MM.1S (cell line): ENCODE measurements around the gene SEC24D.

Experiments used
- DNase-seq: peaks from one replicate; pipeline ENCODE4 v3.0.0-alpha.2; 2015
- H2AFZ ChIP-seq: fragments of 300-600 bp; sonication (generic); 2 replicates; pipeline ENCODE4 v1.6.0; 2016; ENCODE audit warnings: antibody characterized with exemption, low read length
- H3F3A ChIP-seq: fragments of 300-600 bp; sonication (generic); 2 replicates; pipeline ENCODE4 v1.6.1; 2016; ENCODE audit warnings: mild to moderate bottlenecking, antibody characterized with exemption, low read length, moderate library complexity, mixed read lengths; ENCODE audit not compliant: insufficient read depth
- H3K27ac ChIP-seq: fragments of 300-600 bp; sonication (generic); 2 replicates; pipeline ENCODE4 v1.5.1; 2016; ENCODE audit warnings: mild to moderate bottlenecking, low read length
- H3K27me3 ChIP-seq: fragments of 300-600 bp; sonication (generic); replicated peaks from 2 replicates; pipeline ENCODE4 v1.6.0; 2016; ENCODE audit warnings: low read length; ENCODE audit not compliant: insufficient read depth
- H3K36me3 ChIP-seq: fragments of 300-600 bp; sonication (generic); replicated peaks from 2 replicates; pipeline ENCODE4 v1.6.1; 2016; ENCODE audit warnings: mild to moderate bottlenecking, low read length, mixed read lengths; ENCODE audit not compliant: insufficient read depth
- H3K4me1 ChIP-seq: fragments of 300-600 bp; sonication (generic); 2 replicates; pipeline ENCODE4 v1.6.1; 2016; ENCODE audit warnings: low read length, mixed read lengths
- H3K4me2 ChIP-seq: fragments of 300-600 bp; sonication (generic); 2 replicates; pipeline ENCODE4 v1.6.0; 2016; ENCODE audit warnings: low read depth, low read length
- H3K4me3 ChIP-seq: fragments of 300-600 bp; sonication (generic); 2 replicates; pipeline ENCODE4 v1.5.1; 2016; ENCODE audit warnings: low read length, mixed read lengths
- H3K79me2 ChIP-seq: fragments of 300-600 bp; sonication (generic); 2 replicates; pipeline ENCODE4 v1.6.1; 2016; ENCODE audit warnings: mixed run types, low read length, mixed read lengths
- H3K9ac ChIP-seq: fragments of 300-600 bp; sonication (generic); 2 replicates; pipeline ENCODE4 v1.6.1; 2016; ENCODE audit warnings: low read length, mixed read lengths
- H3K9me2 ChIP-seq: fragments of 300-600 bp; sonication (generic); replicated peaks from 2 replicates; pipeline ENCODE4 v1.6.1; 2016; ENCODE audit warnings: mild to moderate bottlenecking, low read length, mixed read lengths; ENCODE audit not compliant: insufficient read depth
- H3K9me3 ChIP-seq: fragments of 300-600 bp; sonication (generic); replicated peaks from 2 replicates; pipeline ENCODE4 v1.6.1; 2016; ENCODE audit warnings: mild to moderate bottlenecking, low read length, mixed read lengths; ENCODE audit not compliant: insufficient read depth
- H4K20me1 ChIP-seq: fragments of 300-600 bp; sonication (generic); 2 replicates; pipeline ENCODE4 v1.6.1; 2016; ENCODE audit warnings: mild to moderate bottlenecking, low read length, moderate library complexity, mixed read lengths; ENCODE audit not compliant: insufficient read depth
- CTCF ChIP-seq: fragments of 300-600 bp; sonication (generic); IDR thresholded peaks from 2 replicates; pipeline ENCODE4 v1.5.1; 2016; ENCODE audit warnings: antibody characterized with exemption, low read length, mixed read lengths
- EZH2 ChIP-seq: fragments of 300-600 bp; sonication (generic); optimal IDR thresholded peaks from 2 replicates; pipeline ENCODE3; 2017; ENCODE audit warnings: low read depth, mild to moderate bottlenecking, antibody characterized with exemption, low read length, mixed read lengths
- EZH2phosphoT487 ChIP-seq: fragments of 300-600 bp; sonication (generic); IDR thresholded peaks from 2 replicates; pipeline ENCODE4 v1.6.1; 2018; ENCODE audit warnings: antibody characterized with exemption, low read length

The SEC24D gene

GRCh38 chr4:118753096-118753495 is 82.8 kb downstream of the SEC24D start:
- Histone ChIP-seq H4K20me1 (peaks cover 3% of the 10 kb centered on the region; the same call in 1 of the 2 replicates), H3K9me3 (no peaks in the 10 kb centered on the region), H3K4me2 (no peak overlapping the region), H2AFZ (no peak overlapping the region), H3K36me3 (peaks cover 11% of the 10 kb centered on the region; the same call in 1 of the 2 replicates), H3F3A (no peaks in the 10 kb centered on the region), H3K9me2 (no peaks in the 10 kb centered on the region), H3K4me3 (no peak overlapping the region), H3K27ac (no peak overlapping the region), H3K9ac (no peak overlapping the region), H3K27me3 (no peaks in the 10 kb centered on the region), H3K79me2 (peaks cover 15% of the 10 kb centered on the region; the same call in 1 of the 2 replicates), H3K4me1 (no peaks in the 10 kb centered on the region)
- DNase-seq = no peak
- TF ChIP-seq EZH2 (no peak), EZH2phosphoT487 (no peak), CTCF (no peak)

GRCh38 chr4:118752551-118752950 is 83.4 kb downstream of the SEC24D start:
- Histone ChIP-seq H3K4me2 (no peak overlapping the region), H4K20me1 (peaks cover 3% of the 10 kb centered on the region; the same call in 1 of the 2 replicates), H3K9ac (no peak overlapping the region), H3K4me1 (no peaks in the 10 kb centered on the region), H2AFZ (no peak overlapping the region), H3K36me3 (peaks cover 11% of the 10 kb centered on the region; the same call in 1 of the 2 replicates), H3K9me3 (no peaks in the 10 kb centered on the region), H3K79me2 (peaks cover 9% of the 10 kb centered on the region; the same call in 1 of the 2 replicates), H3K9me2 (no peaks in the 10 kb centered on the region), H3K27ac (no peak overlapping the region), H3F3A (no peaks in the 10 kb centered on the region), H3K27me3 (no peaks in the 10 kb centered on the region), H3K4me3 (no peak overlapping the region)
- no peak for DNase-seq
- TF ChIP-seq CTCF (no peak), EZH2phosphoT487 (no peak), EZH2 (no peak)

- Histone ChIP-seq H3K9ac (no peak overlapping the region), H4K20me1 (peaks cover 3% of the 10 kb centered on the region; the same call in 1 of the 2 replicates), H3K4me1 (no peaks in the 10 kb centered on the region), H3K79me2 (0 out of 2 replicates have a peak, but pooled peaks cover 6% of the 10 kb centered on the region), H3K36me3 (peaks cover 4% of the 10 kb centered on the region; the same call in 1 of the 2 replicates), H2AFZ (no peak overlapping the region), H3F3A (no peaks in the 10 kb centered on the region), H3K4me2 (no peak overlapping the region), H3K27me3 (no peaks in the 10 kb centered on the region), H3K4me3 (no peak overlapping the region), H3K27ac (no peak overlapping the region), H3K9me2 (no peaks in the 10 kb centered on the region), H3K9me3 (no peaks in the 10 kb centered on the region)
- TF ChIP-seq EZH2phosphoT487 = no peak
- TF ChIP-seq CTCF = no peak
- no peak for TF ChIP-seq EZH2
- DNase-seq = no peak
Observed at GRCh38 chr4:118751629-118752323, 84.2 kb downstream of the SEC24D start.
